ENCODE measurements around the gene PCK2. TPM values are rescaled to one million over a fixed set of nuclear protein-coding genes. Genes with fewer than 3 reads are reported as not detected.

PCK2 gene
- total and polyA plus RNA-seq, 2 of the 13 experiments (the other 11 are each of a cell fraction or from before 2014, with no cell fraction given): 129 to 272 TPM

DNA sequence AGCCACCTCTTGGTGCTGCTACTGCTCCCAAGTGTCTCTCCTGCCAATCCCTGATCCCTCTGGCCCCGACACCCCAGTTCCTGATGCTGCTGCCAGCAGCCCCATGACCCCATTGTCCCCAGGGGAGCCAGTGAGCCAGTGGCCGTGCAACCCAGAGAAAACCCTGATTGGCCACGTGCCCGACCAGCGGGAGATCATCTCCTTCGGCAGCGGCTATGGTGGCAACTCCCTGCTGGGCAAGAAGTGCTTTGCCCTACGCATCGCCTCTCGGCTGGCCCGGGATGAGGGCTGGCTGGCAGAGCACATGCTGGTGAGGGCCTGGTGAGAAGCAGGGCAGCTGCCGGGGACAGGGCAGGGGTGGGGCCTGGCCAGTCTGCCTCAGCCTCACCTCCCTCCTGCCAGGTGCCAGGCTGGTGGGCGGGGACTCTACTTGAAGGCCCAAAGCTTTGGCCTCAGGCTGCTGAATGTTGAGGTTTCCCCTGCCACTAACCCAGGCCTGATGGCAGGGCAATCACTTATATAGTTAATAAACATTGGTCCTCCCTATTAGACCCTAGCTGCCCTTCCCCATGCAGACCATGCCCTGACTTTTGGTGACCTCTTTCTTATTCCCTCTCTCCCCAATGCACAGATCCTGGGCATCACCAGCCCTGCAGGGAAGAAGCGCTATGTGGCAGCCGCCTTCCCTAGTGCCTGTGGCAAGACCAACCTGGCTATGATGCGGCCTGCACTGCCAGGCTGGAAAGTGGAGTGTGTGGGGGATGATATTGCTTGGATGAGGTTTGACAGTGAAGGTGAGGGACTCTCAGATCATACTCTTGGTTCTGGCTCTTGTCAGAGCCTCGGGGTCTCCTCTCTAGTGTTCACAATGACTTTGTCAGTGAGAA, 5.1 kb downstream of the PCK2 start (continued):
- no peak for TF ChIP-seq ZFAT (CRISPR knock-in tag; conservative IDR thresholded peaks at IDR 0.05)
- no peak for TF ChIP-seq ZNF670 (CRISPR knock-in tag; IDR thresholded peaks at IDR 0.05; ENCODE audit: borderline replicate concordance)
- TF ChIP-seq ZNF781 (CRISPR knock-in tag; IDR thresholded peaks at IDR 0.05; ENCODE audit: borderline replicate concordance, not compliant biosample characterization): no peak
- TF ChIP-seq, protein P1, sequence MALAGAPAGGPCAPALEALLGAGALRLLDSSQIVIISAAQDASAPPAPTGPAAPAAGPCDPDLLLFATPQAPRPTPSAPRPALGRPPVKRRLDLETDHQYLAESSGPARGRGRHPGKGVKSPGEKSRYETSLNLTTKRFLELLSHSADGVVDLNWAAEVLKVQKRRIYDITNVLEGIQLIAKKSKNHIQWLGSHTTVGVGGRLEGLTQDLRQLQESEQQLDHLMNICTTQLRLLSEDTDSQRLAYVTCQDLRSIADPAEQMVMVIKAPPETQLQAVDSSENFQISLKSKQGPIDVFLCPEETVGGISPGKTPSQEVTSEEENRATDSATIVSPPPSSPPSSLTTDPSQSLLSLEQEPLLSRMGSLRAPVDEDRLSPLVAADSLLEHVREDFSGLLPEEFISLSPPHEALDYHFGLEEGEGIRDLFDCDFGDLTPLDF (CRISPR knock-in tag; IDR thresholded peaks at IDR 0.05): no peak
- TF ChIP-seq ZNF674 (CRISPR knock-in tag; IDR thresholded peaks at IDR 0.05; ENCODE audit: low read depth): no peak
- TF ChIP-seq KDM4B (CRISPR knock-in tag; IDR thresholded peaks at IDR 0.05): peak; percentile 8; the same call in 1 of the 2 replicates
- TF ChIP-seq, protein P2, sequence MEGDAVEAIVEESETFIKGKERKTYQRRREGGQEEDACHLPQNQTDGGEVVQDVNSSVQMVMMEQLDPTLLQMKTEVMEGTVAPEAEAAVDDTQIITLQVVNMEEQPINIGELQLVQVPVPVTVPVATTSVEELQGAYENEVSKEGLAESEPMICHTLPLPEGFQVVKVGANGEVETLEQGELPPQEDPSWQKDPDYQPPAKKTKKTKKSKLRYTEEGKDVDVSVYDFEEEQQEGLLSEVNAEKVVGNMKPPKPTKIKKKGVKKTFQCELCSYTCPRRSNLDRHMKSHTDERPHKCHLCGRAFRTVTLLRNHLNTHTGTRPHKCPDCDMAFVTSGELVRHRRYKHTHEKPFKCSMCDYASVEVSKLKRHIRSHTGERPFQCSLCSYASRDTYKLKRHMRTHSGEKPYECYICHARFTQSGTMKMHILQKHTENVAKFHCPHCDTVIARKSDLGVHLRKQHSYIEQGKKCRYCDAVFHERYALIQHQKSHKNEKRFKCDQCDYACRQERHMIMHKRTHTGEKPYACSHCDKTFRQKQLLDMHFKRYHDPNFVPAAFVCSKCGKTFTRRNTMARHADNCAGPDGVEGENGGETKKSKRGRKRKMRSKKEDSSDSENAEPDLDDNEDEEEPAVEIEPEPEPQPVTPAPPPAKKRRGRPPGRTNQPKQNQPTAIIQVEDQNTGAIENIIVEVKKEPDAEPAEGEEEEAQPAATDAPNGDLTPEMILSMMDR (CRISPR knock-in tag; IDR thresholded peaks at IDR 0.05): no peak
- no peak for TF ChIP-seq TBL1XR1 (IDR thresholded peaks at IDR 0.05; ENCODE audit: borderline replicate concordance, low read length, partially characterized antibody)
- TF ChIP-seq, protein P3, sequence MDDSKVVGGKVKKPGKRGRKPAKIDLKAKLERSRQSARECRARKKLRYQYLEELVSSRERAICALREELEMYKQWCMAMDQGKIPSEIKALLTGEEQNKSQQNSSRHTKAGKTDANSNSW (CRISPR knock-in tag; IDR thresholded peaks at IDR 0.05; ENCODE audit: borderline replicate concordance): no peak; the same call in 1 of the 2 replicates
- TF ChIP-seq IKZF4 (CRISPR knock-in tag; IDR thresholded peaks at IDR 0.05; ENCODE audit: borderline replicate concordance, low read depth, not compliant biosample characterization): no peak
- peak; percentile 63 for TF ChIP-seq PAF1 (CRISPR knock-in tag; IDR thresholded peaks at IDR 0.05)
- TF ChIP-seq, protein P4, sequence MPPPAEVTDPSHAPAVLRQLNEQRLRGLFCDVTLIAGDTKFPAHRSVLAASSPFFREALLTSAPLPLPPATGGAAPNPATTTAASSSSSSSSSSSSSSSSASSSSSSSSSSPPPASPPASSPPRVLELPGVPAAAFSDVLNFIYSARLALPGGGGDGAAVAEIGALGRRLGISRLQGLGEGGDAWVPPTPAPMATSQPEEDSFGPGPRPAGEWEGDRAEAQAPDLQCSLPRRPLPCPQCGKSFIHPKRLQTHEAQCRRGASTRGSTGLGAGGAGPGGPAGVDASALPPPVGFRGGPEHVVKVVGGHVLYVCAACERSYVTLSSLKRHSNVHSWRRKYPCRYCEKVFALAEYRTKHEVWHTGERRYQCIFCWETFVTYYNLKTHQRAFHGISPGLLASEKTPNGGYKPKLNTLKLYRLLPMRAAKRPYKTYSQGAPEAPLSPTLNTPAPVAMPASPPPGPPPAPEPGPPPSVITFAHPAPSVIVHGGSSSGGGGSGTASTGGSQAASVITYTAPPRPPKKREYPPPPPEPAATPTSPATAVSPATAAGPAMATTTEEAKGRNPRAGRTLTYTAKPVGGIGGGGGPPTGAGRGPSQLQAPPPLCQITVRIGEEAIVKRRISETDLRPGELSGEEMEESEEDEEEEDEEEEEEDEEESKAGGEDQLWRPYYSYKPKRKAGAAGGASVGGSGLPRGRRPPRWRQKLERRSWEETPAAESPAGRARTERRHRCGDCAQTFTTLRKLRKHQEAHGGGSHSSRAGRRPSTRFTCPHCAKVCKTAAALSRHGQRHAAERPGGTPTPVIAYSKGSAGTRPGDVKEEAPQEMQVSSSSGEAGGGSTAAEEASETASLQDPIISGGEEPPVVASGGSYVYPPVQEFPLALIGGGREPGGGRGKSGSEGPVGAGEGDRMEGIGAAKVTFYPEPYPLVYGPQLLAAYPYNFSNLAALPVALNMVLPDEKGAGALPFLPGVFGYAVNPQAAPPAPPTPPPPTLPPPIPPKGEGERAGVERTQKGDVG (CRISPR knock-in tag; IDR thresholded peaks at IDR 0.05; ENCODE audit: borderline replicate concordance): 0 out of 2 replicates have a peak, but pooled peaks have one; percentile 5
- no peak for TF ChIP-seq MATR3 (CRISPR knock-in tag; IDR thresholded peaks at IDR 0.05)
